Neural cell (in vitro differentiated cells): Measurements from ENCODE around the gene IL3.

Source experiments
- EP300 ChIP-seq: fragments of 450-650 bp; conservative IDR thresholded peaks from 2 replicates; pipeline ENCODE4 v1.6.1; 2014; ENCODE audit warnings: antibody characterized with exemption, mild to moderate bottlenecking, moderate library complexity; ENCODE audit not compliant: poor library complexity, severe bottlenecking
- EZH2 ChIP-seq: fragments of 200-600, 300-800 bp; shearing (Covaris generic), sonication (generic); IDR thresholded peaks from 2 replicates; pipeline ENCODE4 v1.6.1; 2014; ENCODE audit warnings: antibody characterized with exemption, low read length, borderline replicate concordance, mild to moderate bottlenecking; ENCODE audit not compliant: insufficient read depth, poor library complexity, severe bottlenecking
- MXI1 ChIP-seq: fragments of 450-650 bp; conservative IDR thresholded peaks from 2 replicates; pipeline ENCODE4 v1.6.1; 2014; ENCODE audit warnings: antibody characterized with exemption, mild to moderate bottlenecking; ENCODE audit not compliant: poor library complexity, severe bottlenecking
- POLR2AphosphoS5 ChIP-seq: IDR thresholded peaks from 2 replicates; pipeline ENCODE4 v1.6.1; 2012
- RAD21 ChIP-seq: fragments of 450-650 bp; conservative IDR thresholded peaks from 2 replicates; pipeline ENCODE4 v1.6.1; 2014; ENCODE audit warnings: antibody characterized with exemption, mild to moderate bottlenecking, moderate library complexity
- REST ChIP-seq: IDR thresholded peaks from 2 replicates; pipeline ENCODE4 v1.6.1; 2012; ENCODE audit warnings: borderline replicate concordance
- TF ChIP-seq, protein P1 (sequence below): fragments of 450-650 bp; IDR thresholded peaks from 2 replicates; pipeline ENCODE4 v1.5.1; 2014; ENCODE audit warnings: antibody characterized with exemption, mild to moderate bottlenecking, moderate library complexity; ENCODE audit not compliant: poor library complexity, severe bottlenecking

DNA sequence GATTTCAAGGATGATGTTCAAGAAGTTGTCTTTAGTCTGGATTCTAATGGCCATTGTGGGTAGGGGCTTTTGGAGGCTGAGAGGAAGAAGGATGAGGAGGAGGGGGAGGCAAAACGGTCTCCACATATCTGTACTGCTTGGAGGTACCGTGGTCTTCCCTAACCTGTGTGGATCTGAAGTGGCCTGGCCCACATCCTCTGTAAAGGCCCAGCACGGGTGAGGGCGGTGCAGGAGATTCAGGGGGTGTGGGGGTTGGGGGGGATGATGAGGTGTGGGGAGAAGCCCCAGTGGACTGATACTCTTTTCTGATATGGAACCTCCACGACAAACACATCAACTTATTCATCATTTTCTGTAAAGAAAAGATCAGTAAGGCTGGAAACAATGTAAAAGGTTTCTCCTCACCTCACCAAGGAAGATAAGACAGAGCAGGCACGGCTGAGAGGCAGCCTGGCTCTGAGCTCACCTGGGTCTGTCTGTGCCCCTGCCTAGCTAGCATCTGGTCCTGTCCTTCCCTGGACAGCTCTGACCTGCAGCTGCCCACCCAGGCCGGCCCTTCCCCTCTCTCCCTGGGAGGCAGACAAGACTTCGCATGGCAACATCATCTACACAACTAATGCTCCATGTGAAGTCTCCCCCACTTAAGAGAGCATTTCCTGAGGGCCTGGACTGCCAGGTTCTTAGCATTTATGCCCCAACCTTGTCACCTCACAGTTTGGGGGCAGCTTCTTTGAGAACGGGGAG lies 5.6 kb upstream of the IL3 start:
- TF ChIP-seq, protein P1, sequence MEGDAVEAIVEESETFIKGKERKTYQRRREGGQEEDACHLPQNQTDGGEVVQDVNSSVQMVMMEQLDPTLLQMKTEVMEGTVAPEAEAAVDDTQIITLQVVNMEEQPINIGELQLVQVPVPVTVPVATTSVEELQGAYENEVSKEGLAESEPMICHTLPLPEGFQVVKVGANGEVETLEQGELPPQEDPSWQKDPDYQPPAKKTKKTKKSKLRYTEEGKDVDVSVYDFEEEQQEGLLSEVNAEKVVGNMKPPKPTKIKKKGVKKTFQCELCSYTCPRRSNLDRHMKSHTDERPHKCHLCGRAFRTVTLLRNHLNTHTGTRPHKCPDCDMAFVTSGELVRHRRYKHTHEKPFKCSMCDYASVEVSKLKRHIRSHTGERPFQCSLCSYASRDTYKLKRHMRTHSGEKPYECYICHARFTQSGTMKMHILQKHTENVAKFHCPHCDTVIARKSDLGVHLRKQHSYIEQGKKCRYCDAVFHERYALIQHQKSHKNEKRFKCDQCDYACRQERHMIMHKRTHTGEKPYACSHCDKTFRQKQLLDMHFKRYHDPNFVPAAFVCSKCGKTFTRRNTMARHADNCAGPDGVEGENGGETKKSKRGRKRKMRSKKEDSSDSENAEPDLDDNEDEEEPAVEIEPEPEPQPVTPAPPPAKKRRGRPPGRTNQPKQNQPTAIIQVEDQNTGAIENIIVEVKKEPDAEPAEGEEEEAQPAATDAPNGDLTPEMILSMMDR = no peak
- no peak for TF ChIP-seq EZH2
- no peak for TF ChIP-seq POLR2AphosphoS5
- no peak for TF ChIP-seq RAD21
- no peak for TF ChIP-seq REST
- no peak for TF ChIP-seq MXI1
- no peak for TF ChIP-seq EP300
